GM21515 (cell line): ENCODE measurements around the gene SLC9A8.
"Not testable (repeated sequence)": the region's sequence is repeated elsewhere in the genome, so short reads cannot be mapped to it uniquely, and the experiment has no call there.

Experiments
- ATAC-seq: cut with Tn5 transposase; IDR thresholded peaks from one replicate; pipeline ENCODE4 v1.9.1; 2021; ENCODE audit not compliant: unreplicated experiment

Gene SLC9A8

GRCh38 chr20:49812507-49813304 lies at the start of gene SLC9A8:
SLC9A8 (plus strand) TSS chr20:49812828; CDS start chr20:49812923, 95 bp downstream.
- peak; percentile 67 for ATAC-seq

- ATAC-seq = no peak
Measured at GRCh38 chr20:49762940-49763766, 49.5 kb upstream of the SLC9A8 start.

- ATAC-seq = no peak
Measured at GRCh38 chr20:49765413-49765736, 47.3 kb upstream of the SLC9A8 start.

GRCh38 chr20:49765846-49766541 lies 46.6 kb upstream of the SLC9A8 start:
- ATAC-seq = no peak

GRCh38 chr20:49766979-49767521 lies 45.6 kb upstream of the SLC9A8 start:
- ATAC-seq = no peak

- no peak for ATAC-seq
Measured at GRCh38 chr20:49768204-49769047, 44.2 kb upstream of the SLC9A8 start.

- ATAC-seq = no peak
Measured at GRCh38 chr20:49769048-49769581, 43.5 kb upstream of the SLC9A8 start.

GRCh38 chr20:49770634-49771033 lies 42.0 kb upstream of the SLC9A8 start:
- ATAC-seq = no peak

GRCh38 chr20:49774213-49774612 lies 38.4 kb upstream of the SLC9A8 start:
- ATAC-seq = not testable (repeated sequence)

- no peak for ATAC-seq
Measured at GRCh38 chr20:49775229-49775693, 37.4 kb upstream of the SLC9A8 start.

- ATAC-seq = no peak
Measured at GRCh38 chr20:49779972-49780371, 32.7 kb upstream of the SLC9A8 start.

GRCh38 chr20:49781676-49782075 lies 31.0 kb upstream of the SLC9A8 start:
- ATAC-seq = no peak

- not testable (repeated sequence) for ATAC-seq
Measured at GRCh38 chr20:49782439-49782838, 30.2 kb upstream of the SLC9A8 start.

- not testable (repeated sequence) for ATAC-seq
Measured at GRCh38 chr20:49783021-49783995, 29.3 kb upstream of the SLC9A8 start.

- ATAC-seq = no peak
Measured at GRCh38 chr20:49784291-49784690, 28.3 kb upstream of the SLC9A8 start.

- ATAC-seq = peak; percentile 23
Measured at GRCh38 chr20:49785149-49785851, 27.3 kb upstream of the SLC9A8 start.

- ATAC-seq = peak; percentile 87
Measured at GRCh38 chr20:49785852-49786175, 26.8 kb upstream of the SLC9A8 start.

- ATAC-seq = peak; percentile 16
Measured at GRCh38 chr20:49786196-49786595, 26.4 kb upstream of the SLC9A8 start.
